Measurements from ENCODE around the gene PRKCE. TPM values are rescaled to one million over a fixed set of nuclear protein-coding genes. Genes with fewer than 3 reads are reported as not detected.

PRKCE gene
- total RNA-seq, 1 donor from 2014 or later, result 18.4 TPM

DNA sequence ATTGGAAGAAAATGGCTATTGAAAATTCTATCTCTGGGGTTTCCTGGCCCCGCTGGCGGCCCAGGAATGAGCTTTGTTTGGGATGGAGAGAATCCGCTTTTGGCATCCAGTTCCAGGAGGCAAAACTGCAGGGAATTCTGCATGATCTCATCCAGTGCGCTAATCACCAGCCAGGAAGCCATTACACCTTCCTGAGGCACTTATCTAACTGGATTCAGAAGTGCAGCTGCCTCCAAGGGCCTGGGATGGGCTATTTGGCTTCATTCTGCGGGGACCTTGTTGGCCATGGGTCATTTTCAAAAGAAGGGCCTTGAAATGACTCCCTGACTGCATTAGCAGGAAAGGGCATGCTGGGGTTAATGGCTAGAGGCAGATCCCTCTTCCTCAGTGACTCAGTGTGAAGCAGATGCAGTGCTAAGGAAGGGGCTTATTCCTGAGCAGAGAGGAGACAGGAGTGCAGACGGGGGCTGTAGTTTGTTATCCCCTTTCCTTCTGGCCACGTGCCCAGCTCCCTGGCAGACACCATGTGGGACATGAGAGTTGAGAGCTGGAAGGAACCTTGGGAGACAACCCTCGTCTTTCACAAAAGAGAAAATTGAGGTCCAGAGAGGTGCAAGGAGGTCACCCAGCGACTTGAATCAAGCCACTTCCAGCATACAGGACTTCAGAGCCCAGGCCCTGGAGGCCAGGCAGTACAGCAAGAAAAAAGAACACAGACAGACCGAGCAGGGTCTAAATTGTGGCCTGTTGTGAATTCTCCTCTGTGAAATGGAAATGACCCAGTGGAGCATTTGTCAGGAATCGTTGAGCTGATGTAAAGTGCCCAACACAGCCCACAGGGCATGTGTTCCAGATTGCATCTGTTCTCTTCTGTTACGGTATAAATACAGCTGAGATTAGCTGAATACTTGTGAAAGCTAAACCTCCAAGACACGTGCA lies 161.8 kb downstream of the PRKCE start:
- DNase-seq (ENCODE audit: low spot score in 2 of 2, unreplicated experiment in 2 of 2), result no peak
- Mint-ChIP-seq H3K9me3 (no peaks in the 10 kb centered on the region), H3K36me3 (no peaks in the 10 kb centered on the region), H3K4me3 (no peak overlapping the region), H3K4me1 (peaks cover 36% of the 10 kb centered on the region), H3K27ac (peak overlapping the region; percentile 85), H3K27me3 (ENCODE audit: low read depth) (no peaks in the 10 kb centered on the region)
- TF ChIP-seq, protein P1, sequence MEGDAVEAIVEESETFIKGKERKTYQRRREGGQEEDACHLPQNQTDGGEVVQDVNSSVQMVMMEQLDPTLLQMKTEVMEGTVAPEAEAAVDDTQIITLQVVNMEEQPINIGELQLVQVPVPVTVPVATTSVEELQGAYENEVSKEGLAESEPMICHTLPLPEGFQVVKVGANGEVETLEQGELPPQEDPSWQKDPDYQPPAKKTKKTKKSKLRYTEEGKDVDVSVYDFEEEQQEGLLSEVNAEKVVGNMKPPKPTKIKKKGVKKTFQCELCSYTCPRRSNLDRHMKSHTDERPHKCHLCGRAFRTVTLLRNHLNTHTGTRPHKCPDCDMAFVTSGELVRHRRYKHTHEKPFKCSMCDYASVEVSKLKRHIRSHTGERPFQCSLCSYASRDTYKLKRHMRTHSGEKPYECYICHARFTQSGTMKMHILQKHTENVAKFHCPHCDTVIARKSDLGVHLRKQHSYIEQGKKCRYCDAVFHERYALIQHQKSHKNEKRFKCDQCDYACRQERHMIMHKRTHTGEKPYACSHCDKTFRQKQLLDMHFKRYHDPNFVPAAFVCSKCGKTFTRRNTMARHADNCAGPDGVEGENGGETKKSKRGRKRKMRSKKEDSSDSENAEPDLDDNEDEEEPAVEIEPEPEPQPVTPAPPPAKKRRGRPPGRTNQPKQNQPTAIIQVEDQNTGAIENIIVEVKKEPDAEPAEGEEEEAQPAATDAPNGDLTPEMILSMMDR (IDR thresholded peaks at IDR 0.05; ENCODE audit: unreplicated experiment), result no peak

DNA sequence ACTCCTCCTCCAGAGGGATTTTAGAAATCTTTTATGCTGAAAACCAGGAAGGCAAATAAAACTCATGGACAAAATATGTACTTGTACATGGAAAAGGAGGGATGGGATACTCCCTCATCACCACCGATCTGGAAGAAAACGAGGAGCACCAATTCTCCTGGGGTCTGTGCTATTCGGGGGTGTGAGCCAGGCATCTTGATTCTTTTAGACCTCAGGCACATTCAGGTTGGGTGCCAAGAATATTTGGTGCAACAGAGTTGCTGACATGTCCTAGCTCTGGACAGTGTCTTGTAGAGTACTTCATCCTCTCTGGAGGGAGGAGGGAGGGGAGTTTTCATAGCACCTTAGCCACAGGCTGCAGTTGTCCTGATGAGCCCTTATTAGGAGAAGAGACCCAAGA lies 163.0 kb downstream of the PRKCE start:
- peaks cover 33% of the 10 kb centered on the region for H3K4me1 Mint-ChIP-seq
- H3K9me3 Mint-ChIP-seq, result no peaks in the 10 kb centered on the region
- peak overlapping the region; percentile 16 for H3K27ac Mint-ChIP-seq
- no peak overlapping the region for H3K4me3 Mint-ChIP-seq
- DNase-seq (ENCODE audit: low spot score in 2 of 2, unreplicated experiment in 2 of 2), result no peak
- TF ChIP-seq, protein P1 (IDR thresholded peaks at IDR 0.05; ENCODE audit: unreplicated experiment), result no peak
- no peaks in the 10 kb centered on the region for H3K36me3 Mint-ChIP-seq
- no peaks in the 10 kb centered on the region for H3K27me3 Mint-ChIP-seq (ENCODE audit: low read depth)

DNA sequence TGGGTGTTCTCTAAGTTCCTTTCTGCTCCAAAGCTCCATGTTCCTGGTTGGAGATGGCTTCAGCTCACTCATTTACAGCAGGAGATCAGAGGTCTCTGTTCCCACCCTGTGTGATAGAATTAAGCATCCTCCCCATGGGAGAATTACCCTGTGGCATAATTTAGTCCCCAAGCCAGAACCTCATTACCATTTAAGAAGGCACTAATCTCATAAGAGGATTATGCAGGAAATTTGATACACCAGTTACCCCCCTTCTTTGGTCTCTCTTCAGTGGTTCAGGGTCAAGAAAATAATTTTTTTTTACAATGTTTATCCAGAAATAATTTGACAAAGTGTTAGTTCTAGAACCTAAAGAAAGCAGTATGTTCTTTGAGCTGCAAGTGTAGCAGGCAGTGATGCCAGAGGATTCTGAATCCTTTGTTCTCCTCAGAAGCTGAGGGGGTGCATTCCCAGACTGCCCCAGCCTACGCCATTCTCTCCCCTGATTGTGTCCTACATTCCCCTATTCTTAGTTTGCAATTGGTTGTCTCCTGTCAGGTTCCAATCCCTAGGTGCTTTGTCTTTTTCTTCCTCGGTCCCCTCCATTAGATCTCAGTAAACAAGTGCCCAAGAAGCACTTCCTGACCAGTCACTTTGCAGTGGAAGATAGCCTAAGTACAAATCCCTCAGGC lies 163.6 kb downstream of the PRKCE start:
- Mint-ChIP-seq H3K27me3 (ENCODE audit: low read depth) (no peaks in the 10 kb centered on the region), H3K4me3 (no peak overlapping the region), H3K27ac (no peak overlapping the region), H3K9me3 (no peaks in the 10 kb centered on the region), H3K36me3 (no peaks in the 10 kb centered on the region), H3K4me1 (peaks cover 33% of the 10 kb centered on the region)
- TF ChIP-seq, protein P1 (IDR thresholded peaks at IDR 0.05; ENCODE audit: unreplicated experiment), result no peak
- no peak for DNase-seq (ENCODE audit: low spot score in 2 of 2, unreplicated experiment in 2 of 2)

DNA sequence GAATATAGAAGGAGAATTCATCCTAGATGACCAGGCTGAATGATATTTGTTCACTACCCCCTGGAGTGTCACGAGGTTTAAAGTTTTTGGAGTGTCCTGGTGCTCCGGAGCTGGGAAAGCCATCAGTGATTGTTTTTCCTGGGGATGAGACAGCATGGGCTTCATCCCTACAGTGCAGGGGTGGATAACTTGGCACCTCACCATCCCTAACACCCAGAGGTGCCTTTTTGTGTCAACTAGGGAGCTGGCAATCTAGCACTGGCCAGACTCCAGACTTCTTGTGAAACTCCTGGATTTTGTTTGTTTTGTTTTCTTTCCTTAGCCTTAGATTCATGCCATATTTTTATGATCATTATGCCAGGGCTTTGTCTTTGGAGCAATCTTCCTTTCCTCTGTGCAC lies 164.8 kb downstream of the PRKCE start:
- no peak for DNase-seq (ENCODE audit: low spot score in 2 of 2, unreplicated experiment in 2 of 2)
- H3K4me3 Mint-ChIP-seq, result no peak overlapping the region
- H3K4me1 Mint-ChIP-seq, result peaks cover 34% of the 10 kb centered on the region
- H3K9me3 Mint-ChIP-seq, result no peaks in the 10 kb centered on the region
- TF ChIP-seq, protein P1 (IDR thresholded peaks at IDR 0.05; ENCODE audit: unreplicated experiment), result no peak
- no peaks in the 10 kb centered on the region for H3K36me3 Mint-ChIP-seq
- no peaks in the 10 kb centered on the region for H3K27me3 Mint-ChIP-seq (ENCODE audit: low read depth)
- H3K27ac Mint-ChIP-seq, result no peak overlapping the region

DNA sequence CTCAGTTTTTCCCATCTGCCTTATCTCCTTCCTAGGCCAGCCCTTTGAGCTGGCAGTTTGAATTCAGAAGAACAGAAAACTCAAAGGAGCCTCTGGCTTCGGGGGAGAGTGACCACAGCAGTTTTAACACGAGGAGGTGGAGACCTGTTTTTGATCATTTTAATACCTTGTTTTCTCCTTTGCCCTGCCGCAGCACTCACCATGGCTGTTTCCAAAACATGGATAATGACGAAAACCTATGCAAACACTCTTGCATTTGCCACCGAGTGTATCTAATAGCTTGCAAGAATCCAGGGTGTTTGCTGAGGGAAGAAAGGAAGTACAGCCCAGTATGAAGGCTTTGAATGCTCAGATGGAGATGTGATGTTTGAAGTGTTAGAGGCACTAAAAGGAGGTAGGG lies 167.1 kb downstream of the PRKCE start:
- TF ChIP-seq, protein P1 (IDR thresholded peaks at IDR 0.05; ENCODE audit: unreplicated experiment), result no peak
- Mint-ChIP-seq H3K9me3 (no peaks in the 10 kb centered on the region), H3K4me3 (no peak overlapping the region), H3K27me3 (ENCODE audit: low read depth) (no peaks in the 10 kb centered on the region), H3K27ac (no peak overlapping the region), H3K36me3 (no peaks in the 10 kb centered on the region), H3K4me1 (peaks cover 27% of the 10 kb centered on the region)
- DNase-seq (ENCODE audit: low spot score in 2 of 2, unreplicated experiment in 2 of 2), result no peak

Data from mesothelial cell of epicardium (in vitro differentiated cells).